Loucy (cell line): ENCODE measurements around the gene PLK4.

Source experiments
- H2AFZ ChIP-seq: fragments of 200-600 bp; sonication (generic); 2 replicates; pipeline ENCODE4 v1.6.0; 2016; ENCODE audit warnings: antibody characterized with exemption, mild to moderate bottlenecking, low read length, moderate library complexity
- H3F3A ChIP-seq: fragments of 200-600 bp; 2 replicates; pipeline ENCODE4 v1.6.0; 2016; ENCODE audit warnings: antibody characterized with exemption, low read depth, mild to moderate bottlenecking
- H3K27me3 ChIP-seq: fragments of 200-600 bp; sonication (generic); 2 replicates; pipeline ENCODE4 v1.6.1; 2014; ENCODE audit warnings: low read length, mild to moderate bottlenecking; ENCODE audit not compliant: insufficient read depth, poor library complexity, severe bottlenecking
- H3K36me3 ChIP-seq: fragments of 200-600 bp; sonication (generic); 2 replicates; pipeline ENCODE4 v1.6.1; 2016; ENCODE audit warnings: low read length; ENCODE audit not compliant: insufficient read depth
- H3K4me1 ChIP-seq: fragments of 200-600 bp; sonication (generic); 2 replicates; pipeline ENCODE4 v1.5.1; 2014; ENCODE audit warnings: low read length, mild to moderate bottlenecking; ENCODE audit not compliant: insufficient read depth, poor library complexity, severe bottlenecking
- H3K4me2 ChIP-seq: fragments of 200-600 bp; sonication (generic); 2 replicates; pipeline ENCODE4 v1.6.0; 2014; ENCODE audit warnings: antibody characterized with exemption, low read length, low read depth, mild to moderate bottlenecking; ENCODE audit not compliant: poor library complexity, severe bottlenecking
- H3K4me3 ChIP-seq: fragments of 200-600 bp; sonication (generic); 2 replicates; pipeline ENCODE4 v1.5.1; 2014; ENCODE audit warnings: low read length, mild to moderate bottlenecking, mixed read lengths; ENCODE audit not compliant: poor library complexity, severe bottlenecking
- H3K79me2 ChIP-seq: fragments of 200-600 bp; sonication (generic); 2 replicates; pipeline ENCODE4 v1.6.1; 2014; ENCODE audit warnings: low read length; ENCODE audit not compliant: insufficient read depth
- H3K9ac ChIP-seq: fragments of 200-600 bp; sonication (generic); 2 replicates; pipeline ENCODE4 v1.6.0; 2014; ENCODE audit warnings: mild to moderate bottlenecking, low read depth, low read length, moderate library complexity; ENCODE audit not compliant: poor library complexity, severe bottlenecking
- H3K9me2 ChIP-seq: fragments of 200-600 bp; sonication (generic); replicated peaks from 2 replicates; pipeline ENCODE4 v1.6.1; 2016; ENCODE audit warnings: low read depth, low read length, mixed read lengths
- H3K9me3 ChIP-seq: fragments of 200-600 bp; sonication (generic); 2 replicates; pipeline ENCODE4 v1.6.1; 2014; ENCODE audit warnings: mild to moderate bottlenecking, antibody characterized with exemption, low read length, low read depth; ENCODE audit not compliant: insufficient read depth
- H4K20me1 ChIP-seq: fragments of 200-600 bp; sonication (generic); 2 replicates; pipeline ENCODE4 v1.6.0; 2014; ENCODE audit warnings: antibody characterized with exemption, low read length, mild to moderate bottlenecking; ENCODE audit not compliant: insufficient read depth, poor library complexity, severe bottlenecking
- CTCF ChIP-seq: fragments of 200-600 bp; sonication (generic); conservative IDR thresholded peaks from 2 replicates; pipeline ENCODE4 v1.5.1; 2014; ENCODE audit warnings: mild to moderate bottlenecking, antibody characterized with exemption, low read length
- EZH2phosphoT487 ChIP-seq: fragments of 200-600 bp; IDR thresholded peaks from 2 replicates; pipeline ENCODE4 v1.6.1; 2018; ENCODE audit warnings: antibody characterized with exemption, mild to moderate bottlenecking, moderate library complexity, borderline replicate concordance

Gene PLK4

GRCh38 chr4:127844601-127845116 lies 36.0 kb upstream of the PLK4 start:
- H3K9me3 ChIP-seq = no peaks in the 10 kb centered on the region
- H3K4me3 ChIP-seq = no peak overlapping the region
- no peak overlapping the region for H2AFZ ChIP-seq
- H3K27me3 ChIP-seq = no peaks in the 10 kb centered on the region
- no peaks in the 10 kb centered on the region for H3K9me2 ChIP-seq
- no peak overlapping the region for H3K4me2 ChIP-seq
- H4K20me1 ChIP-seq = no peaks in the 10 kb centered on the region
- no peaks in the 10 kb centered on the region for H3K79me2 ChIP-seq
- TF ChIP-seq EZH2phosphoT487 (no peak), CTCF (no peak)
- H3K9ac ChIP-seq = no peak overlapping the region
- no peaks in the 10 kb centered on the region for H3K4me1 ChIP-seq
- H3F3A ChIP-seq = no peaks in the 10 kb centered on the region
- H3K36me3 ChIP-seq = no peaks in the 10 kb centered on the region

- no peak overlapping the region for H2AFZ ChIP-seq
- no peak for TF ChIP-seq CTCF
- TF ChIP-seq EZH2phosphoT487 = no peak
- no peaks in the 10 kb centered on the region for H3K9me2 ChIP-seq
- no peaks in the 10 kb centered on the region for H3K4me1 ChIP-seq
- no peaks in the 10 kb centered on the region for H3K27me3 ChIP-seq
- H3K4me2 ChIP-seq = no peak overlapping the region
- H3K79me2 ChIP-seq = no peaks in the 10 kb centered on the region
- H3K9me3 ChIP-seq = no peaks in the 10 kb centered on the region
- H3K36me3 ChIP-seq = no peaks in the 10 kb centered on the region
- H3F3A ChIP-seq = no peaks in the 10 kb centered on the region
- no peak overlapping the region for H3K9ac ChIP-seq
- H3K4me3 ChIP-seq = no peak overlapping the region
- H4K20me1 ChIP-seq = no peaks in the 10 kb centered on the region
These were observed 34.6 kb upstream of the PLK4 start for GRCh38 chr4:127846061-127846460.

- Histone ChIP-seq H3K27me3 (no peaks in the 10 kb centered on the region), H3K79me2 (no peaks in the 10 kb centered on the region), H3K4me1 (no peaks in the 10 kb centered on the region), H3K9me2 (no peaks in the 10 kb centered on the region), H3K9me3 (no peaks in the 10 kb centered on the region), H3K4me2 (no peak overlapping the region), H3K4me3 (no peak overlapping the region), H3K9ac (no peak overlapping the region), H2AFZ (no peak overlapping the region), H3F3A (no peaks in the 10 kb centered on the region), H3K36me3 (no peaks in the 10 kb centered on the region), H4K20me1 (no peaks in the 10 kb centered on the region)
- TF ChIP-seq EZH2phosphoT487 (no peak), CTCF (no peak)
These were observed 33.9 kb upstream of the PLK4 start for GRCh38 chr4:127846765-127847164.
